Caki2 (cell line): ENCODE measurements around the gene MAPKAP1. TPM values are rescaled to one million over a fixed set of nuclear protein-coding genes. Genes with fewer than 3 reads are reported as not detected.

Experiments used
- DNase-seq: peaks from one replicate; pipeline ENCODE4 v3.0.0-alpha.2; 2015; ENCODE audit warnings: low read depth
- in situ Hi-C: cut with HindIII; loops from 2 replicates; pipeline ENCODE4 v1.10.0; 2016; ENCODE audit warnings: low sequenced_read_pairs, low pct_unique_long_range_greater_than_20kb, mixed read lengths
- total RNA-seq: library from RNA; depleted of rRNA; stranded (reverse); fragments of >200 nt; shearing (Covaris generic); gene quantifications from 2 replicates; pipeline ENCODE4 v1.2.3, GENCODE V29; 2014; ENCODE audit warnings: low replicate concordance

MAPKAP1 gene
- total RNA-seq, 1 experiment from 2014 or later, result 68.7 TPM

DNA sequence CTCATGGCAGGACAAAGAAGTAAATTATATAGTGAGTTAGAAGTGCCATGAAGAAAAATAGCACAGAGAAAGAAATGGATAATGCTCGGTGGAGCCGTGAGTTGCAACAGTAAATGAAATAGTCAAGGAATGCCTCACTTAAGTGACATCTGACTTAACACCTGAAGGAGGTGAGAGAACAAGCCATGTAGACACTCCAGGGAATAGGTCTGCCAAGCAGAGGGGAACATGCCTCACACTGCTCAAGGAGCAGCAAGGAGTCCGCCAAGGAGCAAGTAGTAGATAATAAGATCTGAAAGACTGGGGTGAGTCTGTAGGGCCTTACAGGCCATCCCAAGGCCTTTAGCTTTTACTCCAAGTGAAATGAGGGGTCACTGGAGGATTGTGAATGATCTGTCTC, 21.8 kb downstream of the MAPKAP1 start:
- in situ Hi-C loops, result no loop called here
- no peak for DNase-seq

DNA sequence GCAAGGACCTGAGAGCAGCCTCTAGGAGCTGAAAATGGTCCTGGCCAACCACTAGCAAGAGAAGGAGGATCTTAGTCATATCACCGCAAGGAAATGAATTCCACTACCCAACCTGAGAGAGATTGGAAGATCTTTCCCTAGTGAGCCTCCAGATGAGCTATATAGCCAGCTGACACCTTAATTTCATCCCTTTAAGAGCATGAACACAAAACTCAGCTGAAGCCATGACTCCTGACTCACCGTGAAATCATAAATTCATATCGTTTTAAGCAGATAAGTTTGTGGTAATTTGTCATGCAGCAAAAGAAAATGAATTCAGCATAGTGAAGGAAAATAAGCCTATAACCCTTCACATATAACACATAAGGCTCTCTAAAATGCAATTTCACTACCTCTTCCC, 23.5 kb downstream of the MAPKAP1 start:
- no peak for DNase-seq
- in situ Hi-C loops, result no loop called here

DNA sequence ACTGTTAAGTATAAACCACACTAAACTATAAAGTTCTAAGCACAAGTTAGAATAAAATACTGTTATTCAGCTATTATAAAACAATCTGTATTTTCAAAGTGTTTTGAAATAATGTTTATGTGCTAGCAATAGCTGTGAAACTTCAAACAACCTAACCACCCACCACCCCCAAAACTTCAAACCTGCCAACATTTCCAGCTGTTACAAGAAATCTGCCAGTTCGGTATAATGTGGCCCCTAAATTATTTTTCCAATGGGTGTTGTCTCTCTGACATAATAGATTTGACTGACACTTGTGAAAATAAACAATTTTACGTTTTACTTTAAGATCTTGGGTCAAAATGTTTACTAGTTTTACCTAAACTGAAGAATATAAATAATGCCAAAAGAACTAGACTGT, 24.7 kb downstream of the MAPKAP1 start:
- no peak for DNase-seq
- in situ Hi-C loops, result no loop called here

DNA sequence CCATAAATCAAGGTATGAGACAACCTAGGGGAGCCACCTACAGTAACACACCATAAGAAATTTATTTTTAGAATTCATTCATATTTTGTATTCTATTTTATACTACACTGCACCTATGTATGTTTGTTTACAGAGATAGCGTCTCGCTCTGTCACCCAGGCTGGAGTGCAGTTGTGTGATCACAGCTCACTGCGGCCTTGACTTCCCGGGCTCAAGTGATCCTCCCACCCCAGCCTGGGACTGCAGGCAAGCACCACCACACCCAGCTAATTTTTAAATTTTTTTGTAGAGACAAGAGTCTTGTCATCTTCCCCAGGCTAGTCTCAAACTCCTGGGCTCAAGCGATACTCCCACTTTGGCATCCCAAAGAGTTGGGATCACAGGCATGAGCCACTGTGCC, 25.4 kb downstream of the MAPKAP1 start:
- no peak for DNase-seq
- in situ Hi-C loops, result no loop called here

DNA sequence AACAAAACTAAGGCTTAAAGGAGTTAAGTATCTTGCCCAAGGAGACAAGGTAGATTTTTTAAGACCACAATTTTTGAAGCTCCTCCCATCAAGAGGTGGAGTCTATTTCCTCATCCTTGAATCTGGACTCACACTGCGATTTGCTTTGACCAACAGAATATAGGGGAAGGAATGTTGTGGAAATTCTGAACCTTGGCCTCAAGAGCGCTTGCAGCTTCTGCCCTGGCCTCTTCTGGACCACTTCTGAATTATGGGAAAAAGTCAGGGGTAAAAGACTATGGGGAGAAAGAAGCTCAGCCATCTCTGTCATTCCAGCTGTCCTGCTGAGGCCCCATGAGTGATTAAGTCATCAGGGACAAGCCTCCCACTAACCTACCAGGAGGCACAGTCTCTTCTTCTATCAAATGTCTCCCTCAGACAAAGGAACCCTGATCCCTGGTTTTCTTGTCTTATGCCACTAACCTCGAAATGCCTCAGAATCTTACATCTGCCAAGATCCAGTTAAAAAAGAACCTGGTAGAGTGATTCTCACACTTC, 25.9 kb downstream of the MAPKAP1 start:
- in situ Hi-C loops, result no loop called here
- DNase-seq, result no peak

DNA sequence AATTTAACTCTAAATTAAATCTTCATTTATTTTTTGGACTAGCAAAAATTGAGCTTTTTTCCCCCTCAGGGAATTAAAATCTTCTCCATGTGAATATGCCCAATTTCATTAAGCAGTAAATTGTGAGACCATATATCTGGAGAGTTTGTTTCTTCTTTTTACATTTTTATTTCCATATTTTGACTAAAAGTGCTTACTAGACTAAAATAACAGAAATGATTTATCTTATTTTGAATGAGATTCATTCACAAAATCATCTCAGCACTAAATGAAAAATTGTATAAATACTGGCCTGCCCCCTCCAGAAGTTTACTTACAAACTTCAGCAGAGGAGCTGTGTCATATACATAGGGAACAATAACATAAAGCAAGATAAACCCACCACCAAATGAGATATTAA, 26.6 kb downstream of the MAPKAP1 start:
- in situ Hi-C loops, result no loop called here

DNA sequence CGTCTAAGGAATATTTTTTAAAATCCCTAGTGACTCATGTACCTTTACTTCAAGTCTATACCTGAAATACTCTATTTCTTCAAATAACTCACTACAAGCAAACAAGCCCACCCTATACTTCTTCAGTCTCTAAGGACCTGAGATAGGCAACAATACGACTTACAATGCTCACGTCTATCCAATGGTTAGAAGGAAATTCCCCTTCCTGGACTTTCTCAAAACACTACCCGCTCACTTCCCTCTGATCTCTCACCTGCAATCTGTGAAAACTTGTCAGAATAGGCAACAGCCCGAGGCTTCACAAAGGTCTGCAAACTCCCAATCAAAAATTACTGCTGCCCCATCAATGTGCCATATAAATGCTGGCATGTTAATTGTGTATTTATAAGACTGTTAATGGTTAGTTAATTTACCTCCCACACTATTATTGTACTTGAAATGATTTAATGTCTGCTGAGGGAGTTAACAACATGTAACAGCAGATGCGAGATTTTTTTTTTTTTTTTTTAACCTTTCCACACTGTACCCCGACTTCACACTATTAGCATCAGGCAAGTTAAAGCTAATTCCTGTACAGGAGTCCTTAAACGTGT, 27.3 kb downstream of the MAPKAP1 start:
- in situ Hi-C loops, result no loop called here

More for the DNA sequence above, 26.6 kb downstream of the MAPKAP1 start:
- DNase-seq, result no peak

DNA sequence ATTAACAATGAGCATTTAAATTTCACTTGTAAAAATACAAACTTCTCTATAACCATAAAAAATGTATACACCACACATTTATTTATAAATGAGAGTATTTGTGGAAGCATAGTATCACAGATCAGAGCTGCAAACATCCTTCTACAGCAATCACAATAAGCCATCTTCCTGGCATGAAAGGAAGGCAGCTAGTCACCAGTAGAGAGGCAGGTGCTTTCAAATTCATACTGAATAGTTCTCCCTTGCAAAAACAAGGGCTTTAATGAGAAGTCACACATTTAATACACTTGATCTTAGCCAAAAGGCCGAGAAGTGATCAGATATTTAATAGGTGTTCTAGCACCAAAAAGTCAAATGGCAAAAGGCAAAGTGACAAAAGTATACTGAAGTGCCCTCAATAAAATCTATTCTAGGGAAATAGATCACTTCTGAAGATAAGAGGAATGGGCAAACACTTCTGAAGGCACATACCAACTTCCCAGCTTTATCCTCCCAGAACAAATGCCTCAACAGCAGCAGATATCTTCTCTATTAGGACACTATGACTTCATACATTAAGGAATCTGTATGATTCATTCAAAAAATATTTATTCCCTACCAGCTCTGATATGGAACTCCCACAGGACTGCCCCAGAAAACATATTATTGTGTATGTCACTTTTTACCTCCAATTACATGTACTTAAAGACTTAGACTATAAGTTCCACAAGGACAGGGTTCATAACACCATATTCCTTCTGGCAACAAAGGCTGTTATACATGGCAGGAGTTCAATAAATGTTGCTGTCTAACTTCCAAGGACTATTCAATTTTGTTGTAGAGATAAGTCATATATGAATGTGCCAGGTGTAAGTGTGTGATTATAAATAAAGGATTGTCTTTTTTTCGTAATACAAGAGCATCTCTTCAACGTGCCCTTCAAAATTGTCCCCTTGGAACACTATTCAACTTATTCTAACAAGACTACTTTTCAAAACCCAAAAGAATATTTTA, 31.7 kb downstream of the MAPKAP1 start:
- DNase-seq, result peak; percentile 69
- in situ Hi-C loops, result no loop called here

More for the DNA sequence above, 27.3 kb downstream of the MAPKAP1 start:
- DNase-seq, result no peak

DNA sequence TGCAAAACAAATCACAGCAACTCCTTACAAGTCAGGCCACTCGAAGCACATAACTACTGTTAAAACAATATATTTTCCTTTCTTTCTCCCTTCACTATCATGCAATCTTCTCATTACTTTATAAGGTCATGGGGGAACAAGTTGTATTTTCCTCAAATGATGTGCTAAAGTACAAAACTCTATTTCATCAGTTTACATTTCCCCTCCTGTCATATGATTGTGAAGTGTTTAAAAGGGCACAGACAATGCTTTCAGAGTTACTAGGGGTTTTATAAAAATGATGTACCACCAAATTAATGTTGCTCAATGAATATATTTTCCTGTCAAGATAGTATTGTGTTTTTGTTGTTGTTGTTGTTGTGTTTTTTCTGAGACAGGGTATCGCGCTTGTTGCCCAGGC, 34.1 kb downstream of the MAPKAP1 start:
- in situ Hi-C loops, result no loop called here
- no peak for DNase-seq

DNA sequence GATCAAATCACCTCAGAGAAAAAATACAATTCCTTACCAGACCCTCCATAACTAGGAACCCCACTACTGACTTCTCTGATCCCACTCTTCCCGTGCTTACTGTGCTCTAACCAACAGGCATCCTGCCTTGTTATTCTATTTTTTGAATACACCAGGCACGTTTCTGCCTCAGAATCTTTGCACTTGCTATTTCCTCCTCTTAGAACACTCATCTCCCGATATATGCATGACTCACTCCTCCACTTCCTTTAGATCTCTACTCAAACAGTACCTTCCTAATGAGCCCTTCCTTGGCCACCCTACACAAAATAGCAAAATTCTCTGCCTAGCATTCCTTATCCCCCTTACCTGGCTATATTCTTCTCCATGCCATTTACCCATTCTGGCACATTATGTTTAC, 43.9 kb downstream of the MAPKAP1 start:
- in situ Hi-C loops, result no loop called here
- peak; percentile 30 for DNase-seq

DNA sequence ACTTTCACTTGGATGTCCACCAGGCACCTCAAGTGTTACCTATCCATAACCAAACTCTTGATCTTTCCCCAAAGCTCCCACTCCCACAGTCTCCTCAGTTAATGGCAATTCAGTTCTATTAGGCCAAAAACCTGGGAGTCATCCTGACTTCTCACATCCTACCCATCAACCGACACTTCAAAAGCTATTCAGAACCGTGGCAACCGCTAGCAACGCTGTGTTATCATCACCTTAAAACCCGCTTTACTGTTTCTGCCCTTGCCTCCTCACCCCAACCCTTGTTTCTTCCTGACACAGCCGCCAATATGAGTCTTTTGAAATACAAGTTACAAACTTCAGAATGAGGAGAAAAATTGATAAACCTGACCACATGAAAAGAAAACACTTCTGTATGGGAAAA, 46.5 kb downstream of the MAPKAP1 start:
- no peak for DNase-seq
- in situ Hi-C loops, result no loop called here

DNA sequence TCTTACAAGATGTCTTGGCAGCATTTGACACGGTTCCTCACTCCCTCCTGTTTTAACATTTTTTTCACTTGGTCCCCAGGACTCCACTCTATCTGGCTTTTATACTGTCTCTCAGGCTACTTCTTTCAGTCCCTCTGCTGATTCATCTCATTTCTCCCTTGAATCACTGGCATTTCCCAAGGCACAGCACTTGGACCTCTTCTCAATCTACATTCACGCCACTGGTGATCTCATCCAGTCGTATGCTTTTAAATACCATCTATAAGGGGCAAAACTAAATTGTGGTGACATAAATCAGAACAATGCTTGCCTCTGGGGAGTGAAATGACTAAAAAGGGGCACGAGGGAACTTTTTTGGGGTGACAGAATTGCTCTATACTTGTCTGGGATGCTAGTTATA, 47.1 kb downstream of the MAPKAP1 start:
- in situ Hi-C loops, result no loop called here
- no peak for DNase-seq

DNA sequence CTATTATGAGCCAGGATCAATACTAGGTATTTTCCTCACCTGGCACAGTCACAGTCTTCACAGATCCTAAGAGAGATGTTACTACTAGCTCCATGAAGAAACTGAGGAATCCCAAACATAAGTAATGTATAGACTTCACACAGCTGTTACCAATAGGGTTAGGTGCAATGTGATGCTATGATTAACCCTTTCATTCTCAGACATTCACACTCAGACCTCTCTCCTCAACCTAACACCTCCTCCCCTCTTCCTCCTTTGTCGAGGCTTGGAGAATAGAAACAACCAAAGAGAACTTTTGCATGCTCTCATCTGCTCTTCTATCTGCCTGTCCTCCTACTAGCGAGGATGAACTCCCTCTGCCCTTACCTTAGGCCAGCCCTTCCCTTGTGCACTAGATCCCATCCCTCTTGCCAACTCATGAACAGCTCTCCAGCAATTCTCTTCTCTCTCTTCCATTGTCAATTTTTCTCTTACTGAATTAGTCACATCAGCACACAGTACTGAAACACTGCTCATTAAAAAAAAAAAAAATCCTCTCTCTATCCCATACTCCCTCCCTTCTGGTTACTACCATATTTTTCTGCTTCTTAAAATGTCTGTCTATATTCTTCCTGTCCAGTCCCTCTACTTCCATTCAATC, 47.7 kb downstream of the MAPKAP1 start:
- in situ Hi-C loops, result no loop called here
- no peak for DNase-seq

DNA sequence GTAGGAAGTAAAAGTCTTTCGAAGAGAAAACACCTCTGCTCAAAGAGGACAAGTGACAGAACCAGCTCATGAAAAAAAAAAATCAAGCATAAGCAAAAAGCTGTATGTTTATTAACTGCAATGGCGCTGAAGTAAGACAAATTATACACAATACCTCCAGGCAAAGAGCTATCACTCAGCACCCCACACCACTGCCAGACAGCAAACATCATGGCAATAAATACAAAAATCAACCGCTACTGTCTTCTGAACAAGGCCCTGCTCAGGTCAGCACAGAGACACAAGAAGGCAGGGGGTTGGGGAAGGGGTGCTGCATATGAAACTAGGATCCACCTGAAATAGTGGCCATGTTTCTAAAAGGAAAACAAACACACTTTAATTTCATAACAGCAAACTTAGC, 50.4 kb downstream of the MAPKAP1 start:
- DNase-seq, result no peak
- in situ Hi-C loops, result no loop called here

DNA sequence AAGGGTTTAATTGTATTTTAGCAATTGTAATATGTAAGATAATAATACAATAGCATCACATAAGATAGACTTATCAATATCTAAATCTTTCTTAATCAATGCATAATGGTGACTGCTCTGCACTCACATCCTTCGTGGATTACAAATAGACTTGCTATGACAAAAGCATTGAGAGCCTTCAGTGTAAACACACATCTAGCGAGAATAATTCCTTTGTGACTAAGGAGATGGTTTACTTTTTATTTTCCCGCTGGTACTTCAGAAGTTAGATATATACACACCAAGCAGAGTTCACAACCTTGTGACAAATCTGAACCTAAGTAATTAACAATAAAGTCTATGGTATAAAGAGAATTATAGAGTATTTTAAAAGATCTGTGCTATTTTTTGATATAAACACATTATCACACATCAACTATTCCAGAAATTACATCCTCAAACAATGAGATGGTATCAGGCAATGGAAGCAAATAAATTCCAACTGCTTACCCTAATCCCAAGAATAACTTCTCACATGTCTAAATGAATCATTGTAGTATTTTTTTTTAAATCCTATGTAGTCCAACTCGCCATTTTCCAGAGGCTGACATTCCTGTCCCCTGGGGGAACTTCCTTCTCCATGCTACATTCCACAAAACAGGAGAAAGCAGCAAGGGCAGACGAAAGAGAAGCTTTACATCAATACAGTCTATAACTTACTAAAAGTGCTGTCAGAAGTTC, 51.2 kb downstream of the MAPKAP1 start:
- no peak for DNase-seq
- in situ Hi-C loops, result no loop called here

DNA sequence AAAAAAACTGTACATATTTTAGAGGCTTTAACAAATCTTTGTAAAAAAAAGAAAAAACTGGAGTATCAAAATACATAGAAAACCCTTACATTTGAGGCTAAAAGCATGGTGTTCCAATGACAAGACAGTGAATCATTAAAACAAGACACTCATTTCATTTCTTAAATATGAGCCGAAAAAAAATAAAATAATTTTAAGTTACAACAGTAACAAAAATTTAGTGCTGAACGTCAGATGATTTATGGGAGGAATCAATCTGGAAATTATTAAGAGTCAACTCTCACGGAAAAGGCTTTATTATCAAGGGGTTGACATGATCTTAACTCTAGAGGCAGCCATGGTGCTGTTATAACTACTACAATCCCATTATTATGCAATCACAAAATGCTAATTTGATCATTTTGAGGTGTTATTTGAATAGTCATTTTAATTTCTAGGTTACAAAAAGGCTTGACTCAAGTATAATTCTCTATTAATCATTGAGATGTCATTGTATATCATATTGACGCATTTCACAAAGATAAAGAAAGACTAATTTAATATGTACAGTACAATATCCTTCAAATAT, 51.9 kb downstream of the MAPKAP1 start:
- in situ Hi-C loops, result no loop called here
- no peak for DNase-seq

DNA sequence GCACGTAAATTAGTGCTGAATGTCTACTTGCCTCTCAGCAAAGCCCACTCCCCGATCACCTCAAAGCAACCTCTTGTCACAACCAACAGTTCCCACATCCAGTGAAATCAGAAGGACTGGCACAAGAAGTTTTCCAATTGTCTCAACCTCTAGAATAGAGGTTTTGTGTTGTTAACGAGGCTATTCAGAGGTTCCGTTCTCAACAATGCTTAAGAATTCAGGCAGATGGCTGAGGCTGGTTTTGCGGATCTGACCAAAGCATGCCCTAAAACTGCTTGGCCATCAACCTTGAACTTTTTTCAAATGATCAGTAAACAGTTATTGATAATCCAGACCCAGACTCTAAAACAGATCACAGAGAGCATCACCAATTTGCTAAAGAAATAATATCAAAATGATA, 52.9 kb downstream of the MAPKAP1 start:
- in situ Hi-C loops, result no loop called here
- no peak for DNase-seq

DNA sequence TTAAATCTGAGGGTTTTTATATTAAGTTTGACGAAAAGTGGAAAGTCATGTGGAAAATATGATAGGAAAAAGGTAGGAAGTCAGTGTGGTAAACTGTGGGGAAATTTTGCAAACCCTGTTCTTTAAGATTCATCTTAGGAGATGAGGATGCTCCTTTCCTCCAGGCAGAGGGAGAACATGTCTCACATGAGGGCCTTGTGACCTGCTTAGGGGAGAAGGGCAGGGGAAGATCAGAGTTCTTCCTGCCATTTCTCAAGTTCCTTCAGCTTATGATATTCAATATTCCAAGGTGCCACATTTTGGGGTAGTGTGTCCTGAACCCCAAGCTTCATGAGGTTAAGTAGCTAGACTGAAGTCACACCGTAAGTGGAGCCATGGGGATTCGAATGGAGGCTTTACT, 53.7 kb downstream of the MAPKAP1 start:
- in situ Hi-C loops, result no loop called here
- no peak for DNase-seq
